Islet precursor cell (in vitro differentiated cells): ENCODE measurements around the gene TMEM164.
"Not testable (repeated sequence)": the region's sequence is repeated elsewhere in the genome, so short reads cannot be mapped to it uniquely, and the experiment has no call there.

Source experiments
- DNase-seq: peaks from one replicate; pipeline ENCODE4 v3.0.0-alpha.2; 2018

TMEM164 gene

GRCh38 chrX:110138557-110138956, 135.6 kb downstream of the TMEM164 start:
- DNase-seq = no peak

DNA sequence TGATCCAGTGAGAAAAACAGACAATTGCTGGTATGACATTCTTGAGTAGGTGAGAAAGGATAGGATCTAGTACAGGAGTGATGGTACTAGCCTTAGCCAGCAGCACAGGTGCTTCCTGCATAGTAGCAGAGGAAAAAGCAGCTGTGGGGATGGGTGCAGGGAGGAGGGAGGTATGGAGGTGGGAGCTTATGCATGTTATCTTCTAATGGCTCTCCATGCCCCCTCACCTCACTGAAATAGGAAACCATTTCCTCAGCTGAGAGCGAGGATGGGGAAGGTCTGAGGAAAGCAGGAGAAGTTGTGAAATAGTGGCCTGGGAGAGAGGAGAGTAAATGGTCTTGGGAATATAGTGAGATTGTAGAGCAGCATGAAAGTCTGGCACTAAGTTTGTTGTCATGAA, 136.3 kb downstream of the TMEM164 start:
- DNase-seq = no peak

GRCh38 chrX:110142096-110142495, 139.2 kb downstream of the TMEM164 start:
- no peak for DNase-seq

GRCh38 chrX:110143454-110144210, 140.7 kb downstream of the TMEM164 start:
- DNase-seq = no peak

- DNase-seq = no peak
These were observed 142.4 kb downstream of the TMEM164 start for GRCh38 chrX:110145311-110145710.

DNA sequence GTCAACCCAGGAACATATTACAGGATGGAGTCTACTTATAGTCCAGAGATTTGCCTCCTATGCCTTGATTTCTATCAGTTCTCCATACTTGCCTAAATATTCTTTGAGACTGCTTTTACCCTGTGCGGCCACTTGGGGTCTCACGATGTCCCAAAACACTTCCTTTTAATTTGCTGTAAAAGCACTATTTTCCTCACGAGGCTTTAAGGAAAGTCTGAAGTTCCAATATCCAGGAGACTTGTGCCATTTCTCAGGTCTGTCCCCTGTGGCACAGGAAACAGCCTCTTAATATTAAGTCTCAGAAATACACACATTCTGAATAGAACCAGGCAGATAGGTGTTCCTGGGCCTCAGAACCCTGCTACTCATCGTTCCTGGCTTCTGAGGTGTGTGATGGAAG, 142.9 kb downstream of the TMEM164 start:
- DNase-seq = no peak

DNA sequence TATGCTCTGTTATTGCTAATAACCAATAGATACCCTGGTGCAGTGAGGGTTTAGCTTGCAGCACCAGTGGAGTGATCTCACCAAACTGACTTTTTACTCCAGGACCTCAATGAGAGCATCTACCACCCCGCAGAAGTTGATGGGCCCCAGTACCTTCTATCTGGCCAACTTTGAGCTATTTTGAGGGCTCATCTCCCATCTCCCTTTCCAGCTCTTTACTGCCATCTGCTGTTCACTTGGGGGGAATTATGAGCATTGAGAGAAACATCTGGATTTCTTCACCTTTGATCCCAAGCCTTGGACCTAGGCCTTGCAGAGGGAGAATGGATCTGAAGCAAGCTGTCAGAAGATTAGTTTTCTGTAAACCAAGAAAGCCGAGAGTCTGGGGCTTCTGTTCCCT, 143.6 kb downstream of the TMEM164 start:
- DNase-seq = no peak

GRCh38 chrX:110153244-110153643, 150.3 kb downstream of the TMEM164 start:
- no peak for DNase-seq

DNA sequence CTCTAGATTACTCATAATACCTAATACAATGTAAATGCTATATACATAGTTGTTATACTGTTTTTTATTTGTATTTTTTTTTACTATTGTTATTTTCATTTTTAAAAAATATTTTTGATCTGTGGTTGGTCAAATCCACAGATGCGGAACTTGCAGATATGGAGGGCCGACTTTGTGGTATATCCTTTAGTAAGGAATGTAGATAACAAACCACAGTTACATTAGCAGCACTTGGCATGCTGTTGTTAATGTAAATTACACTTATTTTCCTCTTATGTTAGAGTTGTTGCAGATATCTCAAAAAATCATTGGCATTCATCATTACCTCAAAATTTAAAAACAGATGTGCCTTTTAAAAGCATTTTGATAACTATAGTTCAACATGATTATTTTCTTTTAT, 151.0 kb downstream of the TMEM164 start:
- DNase-seq = no peak

GRCh38 chrX:110154328-110154727, 151.4 kb downstream of the TMEM164 start:
- not testable (repeated sequence) for DNase-seq

- DNase-seq = no peak
These were observed 152.8 kb downstream of the TMEM164 start for GRCh38 chrX:110155759-110156158.

DNA sequence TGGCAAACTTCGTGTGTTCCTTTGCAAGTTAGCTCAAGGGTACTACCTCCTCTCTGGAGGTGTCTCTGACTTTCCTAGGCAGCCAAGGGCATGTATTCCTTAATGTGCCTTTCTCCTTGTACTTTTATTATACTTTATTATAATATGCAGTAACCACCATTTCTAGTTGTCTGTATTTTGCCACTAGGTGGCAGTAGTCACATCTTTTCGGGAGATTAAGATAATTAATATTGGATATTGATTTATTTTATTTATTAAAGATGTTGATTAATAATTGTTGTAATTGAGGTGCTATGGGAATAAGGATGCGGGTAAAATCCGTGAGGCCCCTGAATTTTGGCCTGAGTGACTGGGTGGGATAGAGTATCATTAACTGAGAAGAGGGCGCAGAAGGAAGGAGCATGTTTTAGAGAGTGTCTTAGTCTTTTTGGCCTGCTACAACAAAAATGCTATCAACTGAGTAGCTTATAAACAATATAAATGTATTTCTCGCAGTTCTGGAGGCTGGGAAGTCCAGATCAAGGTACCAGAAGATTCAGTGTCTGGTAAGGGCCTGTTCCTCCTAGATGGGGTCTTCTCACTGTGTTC, 153.3 kb downstream of the TMEM164 start:
- no peak for DNase-seq

GRCh38 chrX:110157444-110157843, 154.5 kb downstream of the TMEM164 start:
- no peak for DNase-seq

- no peak for DNase-seq
These were observed 156.3 kb downstream of the TMEM164 start for GRCh38 chrX:110159235-110159634.

- DNase-seq = no peak
These were observed 157.0 kb downstream of the TMEM164 start for GRCh38 chrX:110159865-110160264.

DNA sequence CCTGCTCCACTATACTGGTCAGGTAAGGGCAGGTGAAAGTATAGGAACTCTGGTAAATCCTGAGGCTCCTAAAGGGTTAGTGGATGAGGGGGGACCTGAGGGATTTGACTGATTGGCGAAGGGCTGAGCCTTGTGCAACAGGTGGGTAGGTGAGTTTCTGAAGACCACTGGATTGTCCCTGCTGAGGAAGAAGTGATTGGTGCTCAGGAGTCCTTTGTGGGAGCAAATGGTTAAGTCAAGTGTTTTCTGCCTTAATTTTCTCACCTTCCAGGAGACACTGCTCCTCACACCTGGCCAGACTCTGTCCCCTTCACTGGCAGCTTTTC, 158.4 kb downstream of the TMEM164 start:
- no peak for DNase-seq

DNA sequence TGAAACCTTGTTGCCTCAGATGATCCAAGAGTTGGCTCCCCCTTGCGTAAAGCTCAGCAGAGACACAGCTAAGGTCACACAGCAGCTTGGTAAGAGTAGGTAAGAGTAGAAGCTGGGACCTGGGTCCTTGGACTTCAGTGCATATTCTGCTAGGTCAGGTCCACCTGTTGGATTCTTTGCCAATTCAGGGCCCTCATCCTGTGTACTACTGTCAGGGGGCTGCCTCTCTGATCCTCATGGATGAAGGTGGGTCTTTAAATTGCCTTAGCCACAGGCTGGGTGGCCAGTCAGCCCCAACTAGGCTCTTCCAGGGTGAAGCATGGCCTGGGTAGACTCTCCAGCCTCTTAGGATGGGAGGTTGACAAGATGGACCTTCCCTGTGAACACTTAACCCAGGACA, 159.2 kb downstream of the TMEM164 start:
- DNase-seq = no peak

GRCh38 chrX:110162867-110163266, 160.0 kb downstream of the TMEM164 start:
- DNase-seq = peak; percentile 45

DNA sequence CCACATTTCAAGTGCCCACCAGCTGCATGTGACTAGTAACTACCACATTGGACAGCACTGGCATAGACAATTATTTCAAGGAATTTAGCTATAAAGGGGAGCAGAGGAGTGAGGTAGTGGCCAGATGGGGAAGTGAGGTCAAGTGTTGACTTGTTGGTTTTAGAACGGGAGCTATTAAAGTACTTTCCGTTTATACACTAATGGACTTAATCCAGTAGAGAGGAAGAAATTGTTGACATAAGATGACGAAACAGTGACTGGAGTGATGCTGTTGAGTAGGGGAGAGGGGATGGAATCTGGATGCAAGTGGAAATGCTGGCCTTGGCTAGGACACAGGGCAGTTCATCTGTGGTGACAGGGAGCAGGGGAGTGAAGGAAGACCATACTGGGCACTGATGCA, 160.6 kb downstream of the TMEM164 start:
- no peak for DNase-seq

DNA sequence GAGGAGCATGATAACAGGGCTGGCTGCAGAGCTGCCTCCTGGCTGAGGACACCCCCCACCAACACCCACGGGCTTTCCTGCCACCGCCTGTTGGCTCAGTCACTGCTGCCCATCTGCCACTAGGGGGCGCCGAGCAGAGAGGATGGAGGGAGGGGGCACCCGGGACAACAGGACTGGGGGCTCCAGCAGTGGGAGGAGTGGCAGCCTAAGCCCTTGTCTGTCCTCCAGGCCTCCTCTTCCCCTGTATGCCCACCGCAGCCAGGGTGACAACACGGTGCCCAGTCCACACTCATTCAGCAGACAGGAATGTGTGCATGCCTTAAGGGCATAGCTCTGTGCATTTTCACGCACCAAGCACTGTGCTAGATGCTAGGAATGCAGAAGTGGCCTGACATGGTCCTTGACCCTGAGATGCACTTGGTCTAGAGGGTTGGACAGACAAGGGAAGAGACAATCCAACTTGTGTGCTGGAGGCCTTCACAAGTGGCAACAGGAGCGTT, 165.1 kb downstream of the TMEM164 start:
- DNase-seq = peak; percentile 76

DNA sequence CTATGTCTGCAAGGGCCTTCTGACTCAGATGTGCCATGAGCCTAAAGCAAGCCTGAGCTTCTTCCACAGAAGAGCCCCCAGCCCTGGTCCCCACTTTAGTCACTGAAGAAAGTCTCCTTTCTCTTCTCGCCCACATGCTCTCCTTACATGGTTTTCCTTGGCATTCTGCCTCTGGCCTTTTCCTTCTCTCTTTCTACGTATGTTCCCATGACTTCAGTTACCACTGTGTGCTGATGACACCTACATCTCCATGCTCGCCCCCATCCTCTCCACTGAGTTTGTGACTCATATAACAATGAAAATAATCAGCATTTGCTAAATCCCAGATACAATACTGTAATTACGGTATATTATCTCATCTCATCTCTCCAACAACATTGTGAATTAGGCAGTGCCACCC, 165.7 kb downstream of the TMEM164 start:
- no peak for DNase-seq

DNA sequence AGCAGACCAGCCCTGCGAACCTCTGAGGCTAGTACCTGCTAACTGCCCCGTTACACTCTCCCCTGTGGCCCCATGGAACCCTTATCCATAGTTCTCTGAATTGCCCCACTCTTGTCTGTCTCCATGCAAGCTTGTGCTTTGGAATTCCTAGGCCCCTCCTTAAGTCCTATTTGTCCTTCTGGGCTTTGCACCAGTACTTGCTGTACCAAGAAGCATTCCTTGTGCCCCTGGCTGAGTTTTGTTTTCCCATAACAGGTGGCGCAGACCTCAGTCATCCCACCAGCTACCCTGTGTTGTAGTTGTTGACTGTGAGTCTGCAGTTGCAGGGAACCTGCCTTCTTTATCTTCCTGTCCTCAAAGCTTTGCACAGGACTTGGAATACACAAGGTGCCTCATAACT, 167.1 kb downstream of the TMEM164 start:
- no peak for DNase-seq

DNA sequence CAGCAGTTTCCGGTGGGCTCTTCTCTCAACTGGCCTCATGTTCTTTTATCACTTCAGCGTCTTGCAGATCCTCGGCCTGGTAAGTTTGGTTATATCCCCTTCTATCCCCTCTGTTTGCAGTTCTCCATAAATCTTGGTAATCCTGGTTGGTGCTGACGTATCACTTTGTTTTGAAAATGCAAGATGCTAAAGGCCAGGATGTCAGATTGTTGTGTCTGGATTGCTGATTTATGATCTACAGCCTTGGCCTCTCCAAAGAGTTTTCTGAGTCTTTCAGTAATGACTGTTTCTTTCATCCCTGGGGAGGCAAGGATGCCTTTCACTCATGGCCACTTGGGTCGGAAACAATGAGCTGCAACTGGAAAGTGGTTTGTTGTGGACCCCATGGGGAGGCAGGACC, 168.5 kb downstream of the TMEM164 start:
- DNase-seq = no peak

DNA sequence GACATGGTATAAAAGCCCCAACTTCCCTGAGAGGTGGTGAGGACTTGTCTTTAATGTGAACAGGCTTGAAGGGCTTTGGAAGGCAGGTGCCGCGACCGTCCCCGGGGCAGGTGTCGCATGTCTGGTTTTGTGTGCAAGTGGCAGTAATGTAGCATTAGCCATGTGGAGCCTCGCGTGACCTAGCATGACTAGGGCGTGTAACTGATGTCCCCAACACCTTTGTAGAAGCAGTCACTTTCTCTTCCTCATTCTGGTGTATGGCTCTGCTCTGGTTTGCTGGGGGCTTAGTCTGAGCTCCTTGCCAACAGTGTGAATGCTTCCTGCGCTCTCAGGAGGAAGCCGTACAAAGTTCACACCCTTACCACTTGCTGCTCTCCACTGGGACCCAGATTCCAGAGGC, 169.3 kb downstream of the TMEM164 start:
- no peak for DNase-seq
